HepG2 (cell line): ENCODE results near the gene CDYL2. TPM values are rescaled to one million over a fixed set of nuclear protein-coding genes. Genes with fewer than 3 reads are reported as not detected.

ENCODE experiments used
- ATAC-seq: fragments of 200-7000 bp; cut with Tn5 transposase; 3 replicates; pipeline ENCODE4 v1.9.1; 2020; ENCODE audit warnings: mild to moderate bottlenecking, moderate library complexity
- BruUV-seq: library from RNA; stranded (reverse); fragments of 400-500 nt; replicated peaks from 2 replicates; lab custom pipeline; 2021; lab: Mats Ljungman, UMichigan
- CTCF ChIA-PET: fragments of 300-600 bp; formaldehyde crosslinking; extraction: SDS; loops from one replicate; lab custom pipeline; 2021; ENCODE audit warnings: low total read pairs, inconsistent platforms, low intra/inter-chr PET ratio; lab: Yijun Ruan, JAX
- POLR2A ChIA-PET: fragments of 350-600 bp; sonication (Branson Sonifier 250); formaldehyde crosslinking; loops from one replicate; lab custom pipeline; 2020; ENCODE audit warnings: antibody characterized with exemption, inconsistent platforms; lab: Yijun Ruan, JAX
- DNase-seq: peaks from one replicate; pipeline ENCODE4 v3.0.0-alpha.2; 2015; ENCODE audit warnings: low spot score
- FAIRE-seq: peaks from 3 replicates; lab custom pipeline; 2011; peaks lifted over from hg19 to GRCh38; lab: Jason Lieb, UNC
- H2AFZ ChIP-seq: one replicate; pipeline ENCODE4 v1.6.1; 2011; ENCODE audit warnings: low read length, inconsistent platforms
- H3K27ac ChIP-seq: fragments of 300-600 bp; 3 replicates; pipeline ENCODE4 v1.8.0; 2011; ENCODE audit warnings: mixed run types, mild to moderate bottlenecking, mixed read lengths, low read length, inconsistent platforms; ENCODE audit not compliant: insufficient read depth; ENCODE audit errors: extremely low read length
- H3K27me3 ChIP-seq, 2 experiments: fragments of 200-600 bp in 1 of 2; 2 replicates in 1 of 2; 3 replicates in 1 of 2; pipeline versions ENCODE4 v1.6.0 to v1.8.0; 2011; ENCODE audit warnings: low read length in 2 of 2, mild to moderate bottlenecking in 2 of 2, moderate library complexity in 2 of 2, inconsistent platforms in 1 of 2; ENCODE audit not compliant: insufficient read depth in 2 of 2, control insufficient read depth in 1 of 2
- H3K36me3 ChIP-seq, 2 experiments: fragments of 200-600 bp in 1 of 2; replicated peaks in 1 of 2; 2 replicates in 1 of 2; 3 replicates in 1 of 2; pipeline versions ENCODE4 v1.5.1 to v1.8.0; 2011; ENCODE audit warnings: low read length in 2 of 2, inconsistent platforms in 1 of 2; ENCODE audit not compliant: insufficient read depth in 2 of 2, control insufficient read depth in 1 of 2
- H3K4me1 ChIP-seq: 2 replicates; pipeline ENCODE4 v1.5.1; 2012; ENCODE audit warnings: low read length, inconsistent platforms; ENCODE audit not compliant: insufficient read depth
- H3K4me2 ChIP-seq: 2 replicates; pipeline ENCODE4 v1.6.0; 2011; ENCODE audit warnings: low read depth, low read length, inconsistent platforms
- H3K4me3 ChIP-seq, 3 experiments: fragments of 200-600 bp in 1 of 3; sonication (generic), shearing (Covaris generic) in 1 of 3; replicated peaks in 1 of 3; 2 replicates each; pipeline ENCODE4 v1.5.1; 2011 to 2016; ENCODE audit warnings: low read length in 3 of 3, inconsistent platforms in 2 of 3, low read depth in 2 of 3, mild to moderate bottlenecking in 2 of 3, control low read depth in 1 of 3, mixed read lengths in 1 of 3; ENCODE audit not compliant: insufficient read depth in 1 of 3
- H3K79me2 ChIP-seq: one replicate; pipeline ENCODE4 v1.6.1; 2011; ENCODE audit warnings: low read length, inconsistent platforms; ENCODE audit not compliant: insufficient read depth
- H3K9ac ChIP-seq: 2 replicates; pipeline ENCODE4 v1.6.0; 2011; ENCODE audit warnings: mild to moderate bottlenecking, low read depth, low read length, inconsistent platforms; ENCODE audit not compliant: insufficient read depth
- H3K9me3 ChIP-seq: 2 replicates; pipeline ENCODE4 v1.5.1; 2012; ENCODE audit warnings: mild to moderate bottlenecking, low read length
- H4K20me1 ChIP-seq: 2 replicates; pipeline ENCODE4 v1.6.0; 2011; ENCODE audit warnings: inconsistent platforms, mild to moderate bottlenecking, low read length, moderate library complexity; ENCODE audit not compliant: insufficient read depth
- ATM ChIP-seq: fragments of 450-650 bp; IDR thresholded peaks from 2 replicates; pipeline ENCODE4 v1.7.1; 2017; ENCODE audit warnings: mild to moderate bottlenecking, borderline replicate concordance
- DR1 ChIP-seq: sonication (generic); formaldehyde crosslinking; IDR thresholded peaks from 2 replicates; pipeline ENCODE4 v1.8.0; 2021; ENCODE audit warnings: mild to moderate bottlenecking, missing genetic modification reagents, inconsistent platforms
- NFYC ChIP-seq: IDR thresholded peaks from 2 replicates; pipeline ENCODE4 v1.6.1; 2016; ENCODE audit warnings: missing genetic modification reagents, missing compliant biosample characterization
- RFXAP ChIP-seq: sonication (generic); formaldehyde crosslinking; IDR thresholded peaks from 2 replicates; pipeline ENCODE4 v1.4.0; 2020; ENCODE audit warnings: missing genetic modification reagents, borderline replicate concordance
- YY1 ChIP-seq: IDR thresholded peaks from 2 replicates; pipeline ENCODE4 v1.6.1; 2011; ENCODE audit warnings: low read length, low read depth, moderate library complexity, mild to moderate bottlenecking; ENCODE audit not compliant: insufficient read depth, insufficient replicate concordance
- ZBTB20 ChIP-seq: sonication (generic); formaldehyde crosslinking; IDR thresholded peaks from 2 replicates; pipeline ENCODE4 v1.8.1; 2023; ENCODE audit warnings: missing genetic modification reagents, low read depth, mild to moderate bottlenecking, borderline replicate concordance
- ZNF446 ChIP-seq: sonication (generic); formaldehyde crosslinking; IDR thresholded peaks from 2 replicates; pipeline ENCODE4 v1.5.0; 2020; ENCODE audit warnings: mild to moderate bottlenecking, missing genetic modification reagents
- ZNF607 ChIP-seq: sonication (generic); formaldehyde crosslinking; IDR thresholded peaks from 2 replicates; pipeline ENCODE4 v1.5.1; 2020; ENCODE audit warnings: missing genetic modification reagents, mild to moderate bottlenecking, borderline replicate concordance
- WGBS: methylation state at CpG from one replicate; pipeline ENCODE4 v1.1.6; 2017; ENCODE audit warnings: low lambda C conversion rate; 5-methylcytosine and 5-hydroxymethylcytosine counted together
- in situ Hi-C: cut with HindIII; loops from 2 replicates; pipeline ENCODE4 v1.10.0; 2017; ENCODE audit warnings: low pct_unique_long_range_greater_than_20kb; ENCODE audit not compliant: extremely low pct_ligation_motif_present
- intact Hi-C: fragments of 100-400 bp; cut with micrococcal nuclease; formaldehyde crosslinking; loops from one replicate; pipeline ENCODE4 v1.10.0; 2022; ENCODE audit not compliant: unreplicated experiment
- polyA plus RNA-seq, 8 experiments: library from polyadenylated mRNA; depleted of rRNA in 3 of 8; stranded (reverse) in 7 of 8; unstranded in 1 of 8; fragments of >200 nt; fragmentation: Illumina TruSeq in 4 of 8; extraction: Trizol in 4 of 8; gene quantifications; 2 replicates each; pipeline versions ENCODE4 v1.2.1 to v1.2.3, GENCODE V29; 2011 to 2016; ENCODE audit warnings: low read depth in 4 of 8, missing spikeins in 1 of 8, mixed read lengths in 1 of 8; ENCODE audit not compliant: insufficient read depth in 1 of 8
- total RNA-seq, 5 experiments: library from RNA; depleted of rRNA; stranded (reverse); fragments of >200 nt; fragmentation: Illumina TruSeq; extraction: Trizol; gene quantifications; 2 replicates each; pipeline ENCODE4 v1.2.3, GENCODE V29; 2016; ENCODE audit warnings: low read depth in 1 of 5
- TF ChIP-seq, protein P1 (sequence below): sonication (generic); formaldehyde crosslinking; IDR thresholded peaks from 2 replicates; pipeline ENCODE4 v1.8.0; 2022; ENCODE audit warnings: mild to moderate bottlenecking, missing genetic modification reagents, moderate library complexity
- TF ChIP-seq, protein P2 (sequence below): sonication (generic); formaldehyde crosslinking; IDR thresholded peaks from 2 replicates; pipeline ENCODE4 v1.9.0; 2021; ENCODE audit warnings: missing genetic modification reagents, borderline replicate concordance
- TF ChIP-seq, protein P3 (sequence below): IDR thresholded peaks from 2 replicates; pipeline ENCODE4 v1.6.1; 2012; ENCODE audit warnings: inconsistent platforms

CDYL2 gene
- total and polyA plus RNA-seq, 2 of the 13 experiments (the other 11 are each of a cell fraction or from before 2014, with no cell fraction given): 0.07 to 0.35 TPM

DNA sequence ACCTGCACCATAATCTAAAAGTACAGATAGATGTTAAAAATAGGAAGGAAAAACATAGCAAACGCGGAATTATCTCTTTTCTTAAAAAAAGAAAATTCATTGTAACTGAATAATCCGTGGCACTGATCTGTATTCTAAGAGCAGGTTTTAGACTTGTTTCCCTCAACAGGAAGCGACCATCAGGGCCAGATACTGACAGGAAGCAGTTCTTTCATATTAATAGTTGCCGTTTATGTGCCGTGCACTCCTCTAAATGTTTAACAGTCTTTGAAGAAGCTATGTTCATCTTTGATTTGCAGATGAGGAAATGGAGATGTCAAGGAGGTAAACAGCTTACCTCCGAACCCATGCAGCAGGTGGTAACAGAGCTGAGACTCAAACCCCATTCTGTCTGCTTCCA lies 240.0 kb downstream of the CDYL2 start:
- H3K27ac ChIP-seq: no peak overlapping the region
- no peaks in the 10 kb centered on the region for H3K79me2 ChIP-seq
- FAIRE-seq (no peak), ATAC-seq (no peak), DNase-seq (no peak)
- no peaks in the 10 kb centered on the region for H3K36me3 ChIP-seq
- ChIA-PET POLR2A (no interaction called here), CTCF (no interaction called here)
- no peak overlapping the region for H2AFZ ChIP-seq
- 9% methylated on average over 7 of the region's 7 CpGs for WGBS
- intact Hi-C loops (no loop called here), in situ Hi-C loops (no loop called here)
- H3K9ac ChIP-seq: no peak overlapping the region
- no TSS peak for BruUV-seq
- TF ChIP-seq YY1 (no peak), ZNF607 (no peak)
- no peaks in the 10 kb centered on the region for H3K9me3 ChIP-seq
- no peaks in the 10 kb centered on the region for H3K4me1 ChIP-seq
- no peak overlapping the region for H3K4me2 ChIP-seq
- peaks cover 0 to 28% of the 10 kb centered on the region in 2 experiments; a peak in 1 of 5 replicates for H3K27me3 ChIP-seq
- no peak overlapping the region for H3K4me3 ChIP-seq
- H4K20me1 ChIP-seq: no peaks in the 10 kb centered on the region

DNA sequence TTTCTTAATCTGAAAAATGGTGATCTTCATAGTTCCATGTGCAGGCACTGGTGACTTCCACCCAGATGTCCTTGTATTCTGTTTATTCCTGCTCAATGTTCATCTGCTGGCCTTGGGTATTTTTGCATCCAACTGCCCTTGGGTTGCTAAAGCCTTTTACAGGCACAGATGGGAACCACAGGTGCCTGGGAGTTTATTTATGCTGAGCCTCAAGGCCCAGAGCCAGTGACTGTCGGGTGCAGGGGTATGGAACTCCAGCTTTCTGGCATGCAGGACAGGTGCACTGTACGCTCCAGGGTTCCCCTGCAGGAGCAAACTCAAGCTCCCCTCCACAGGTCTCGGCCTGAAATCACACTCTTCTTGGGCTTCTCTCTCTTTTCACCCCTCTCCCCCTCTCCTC lies 241.3 kb downstream of the CDYL2 start:
- H3K27me3 ChIP-seq: peaks cover 0 to 28% of the 10 kb centered on the region in 2 experiments; a peak in 1 of 5 replicates
- 15% methylated on average over 3 of the region's 3 CpGs for WGBS
- no peak for DNase-seq
- no peak for FAIRE-seq
- no peak overlapping the region for H2AFZ ChIP-seq
- H3K27ac ChIP-seq: no peak overlapping the region
- H3K79me2 ChIP-seq: no peaks in the 10 kb centered on the region
- no peaks in the 10 kb centered on the region for H3K36me3 ChIP-seq
- POLR2A ChIA-PET: no interaction called here
- no peak overlapping the region for H3K4me2 ChIP-seq
- no peak overlapping the region for H3K4me3 ChIP-seq
- ATAC-seq: no peak
- intact Hi-C loops: no loop called here
- in situ Hi-C loops: no loop called here
- H3K9me3 ChIP-seq: no peaks in the 10 kb centered on the region
- no peaks in the 10 kb centered on the region for H4K20me1 ChIP-seq
- no peaks in the 10 kb centered on the region for H3K4me1 ChIP-seq
- H3K9ac ChIP-seq: no peak overlapping the region
- no TSS peak for BruUV-seq
- CTCF ChIA-PET: no interaction called here
- no peak for TF ChIP-seq ATM
- TF ChIP-seq, protein P1, sequence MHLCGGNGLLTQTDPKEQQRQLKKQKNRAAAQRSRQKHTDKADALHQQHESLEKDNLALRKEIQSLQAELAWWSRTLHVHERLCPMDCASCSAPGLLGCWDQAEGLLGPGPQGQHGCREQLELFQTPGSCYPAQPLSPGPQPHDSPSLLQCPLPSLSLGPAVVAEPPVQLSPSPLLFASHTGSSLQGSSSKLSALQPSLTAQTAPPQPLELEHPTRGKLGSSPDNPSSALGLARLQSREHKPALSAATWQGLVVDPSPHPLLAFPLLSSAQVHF (CRISPR knock-in tag): no peak
- TF ChIP-seq RFXAP: no peak
- TF ChIP-seq, protein P2, sequence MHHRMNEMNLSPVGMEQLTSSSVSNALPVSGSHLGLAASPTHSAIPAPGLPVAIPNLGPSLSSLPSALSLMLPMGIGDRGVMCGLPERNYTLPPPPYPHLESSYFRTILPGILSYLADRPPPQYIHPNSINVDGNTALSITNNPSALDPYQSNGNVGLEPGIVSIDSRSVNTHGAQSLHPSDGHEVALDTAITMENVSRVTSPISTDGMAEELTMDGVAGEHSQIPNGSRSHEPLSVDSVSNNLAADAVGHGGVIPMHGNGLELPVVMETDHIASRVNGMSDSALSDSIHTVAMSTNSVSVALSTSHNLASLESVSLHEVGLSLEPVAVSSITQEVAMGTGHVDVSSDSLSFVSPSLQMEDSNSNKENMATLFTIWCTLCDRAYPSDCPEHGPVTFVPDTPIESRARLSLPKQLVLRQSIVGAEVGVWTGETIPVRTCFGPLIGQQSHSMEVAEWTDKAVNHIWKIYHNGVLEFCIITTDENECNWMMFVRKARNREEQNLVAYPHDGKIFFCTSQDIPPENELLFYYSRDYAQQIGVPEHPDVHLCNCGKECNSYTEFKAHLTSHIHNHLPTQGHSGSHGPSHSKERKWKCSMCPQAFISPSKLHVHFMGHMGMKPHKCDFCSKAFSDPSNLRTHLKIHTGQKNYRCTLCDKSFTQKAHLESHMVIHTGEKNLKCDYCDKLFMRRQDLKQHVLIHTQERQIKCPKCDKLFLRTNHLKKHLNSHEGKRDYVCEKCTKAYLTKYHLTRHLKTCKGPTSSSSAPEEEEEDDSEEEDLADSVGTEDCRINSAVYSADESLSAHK (CRISPR knock-in tag): no peak
- no peak for TF ChIP-seq ZBTB20 (CRISPR knock-in tag)
- no peak for TF ChIP-seq ZNF446 (CRISPR knock-in tag)
- TF ChIP-seq, protein P3, sequence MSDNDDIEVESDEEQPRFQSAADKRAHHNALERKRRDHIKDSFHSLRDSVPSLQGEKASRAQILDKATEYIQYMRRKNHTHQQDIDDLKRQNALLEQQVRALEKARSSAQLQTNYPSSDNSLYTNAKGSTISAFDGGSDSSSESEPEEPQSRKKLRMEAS: no peak
- no peak for TF ChIP-seq DR1 (CRISPR knock-in tag)
- no peak for TF ChIP-seq NFYC
